GM12878 (cell line): Measurements from ENCODE around the gene RNF166. TPM values are rescaled to one million over a fixed set of nuclear protein-coding genes. Genes with fewer than 3 reads are reported as not detected.

Experiments used
- ASH2L ChIP-seq: fragments of 300-600, 200-600 bp; sonication (generic); IDR thresholded peaks from 2 replicates; pipeline ENCODE4 v1.6.1; 2017; ENCODE audit warnings: low read depth, mild to moderate bottlenecking, borderline replicate concordance
- BACH1 ChIP-seq: fragments of 450-650 bp; IDR thresholded peaks from 2 replicates; pipeline ENCODE4 v1.6.1; 2017; ENCODE audit warnings: mild to moderate bottlenecking, borderline replicate concordance
- CBX5 ChIP-seq: sonication (generic); IDR thresholded peaks from 2 replicates; pipeline ENCODE4 v1.6.1; 2016; ENCODE audit warnings: low read depth, moderate library complexity, mild to moderate bottlenecking, inconsistent platforms
- CREM ChIP-seq: IDR thresholded peaks from 2 replicates; pipeline ENCODE4 v1.6.1; 2014; ENCODE audit warnings: antibody characterized with exemption, low read depth
- E2F8 ChIP-seq: fragments of 450-650 bp; IDR thresholded peaks from 2 replicates; pipeline ENCODE4 v1.6.1; 2018; ENCODE audit warnings: mild to moderate bottlenecking, low read depth, moderate library complexity; ENCODE audit not compliant: partially characterized antibody
- HCFC1 ChIP-seq: fragments of 150-350 bp; IDR thresholded peaks from 2 replicates; pipeline ENCODE4 v1.6.1; 2014; ENCODE audit warnings: low read length
- IRF4 ChIP-seq: IDR thresholded peaks from 2 replicates; pipeline ENCODE4 v1.6.1; 2011; ENCODE audit warnings: low read depth, low read length
- IRF5 ChIP-seq: fragments of 450-650 bp; IDR thresholded peaks from 2 replicates; pipeline ENCODE4 v1.6.1; 2017; ENCODE audit warnings: borderline replicate concordance
- JUND ChIP-seq: IDR thresholded peaks from 2 replicates; pipeline ENCODE4 v1.6.1; 2012; ENCODE audit warnings: low read depth, mild to moderate bottlenecking, low read length, improper control_type of control experiment, moderate library complexity
- KDM1A ChIP-seq: fragments of 200-600 bp; sonication (generic); IDR thresholded peaks from 2 replicates; pipeline ENCODE4 v1.6.1; 2016; ENCODE audit warnings: borderline replicate concordance
- PBX3 ChIP-seq: IDR thresholded peaks from 2 replicates; pipeline ENCODE4 v1.6.1; 2011; ENCODE audit warnings: mild to moderate bottlenecking, low read depth, low read length, moderate library complexity; ENCODE audit not compliant: insufficient replicate concordance
- POLR2AphosphoS5 ChIP-seq: IDR thresholded peaks from 2 replicates; pipeline ENCODE4 v1.6.1; 2011; ENCODE audit warnings: mild to moderate bottlenecking, low read length, inconsistent platforms
- SREBF1 ChIP-seq: IDR thresholded peaks from 2 replicates; pipeline ENCODE4 v1.6.1; 2012; ENCODE audit warnings: mild to moderate bottlenecking, low read length
- TCF12 ChIP-seq: IDR thresholded peaks from 2 replicates; pipeline ENCODE4 v1.6.1; 2011; ENCODE audit warnings: low read depth, mild to moderate bottlenecking, low read length
- YBX1 ChIP-seq: fragments of 450-650 bp; IDR thresholded peaks from 2 replicates; pipeline ENCODE4 v1.6.1; 2016; ENCODE audit warnings: antibody characterized with exemption
- ZBTB33 ChIP-seq: fragments of 450-650 bp; IDR thresholded peaks from 2 replicates; pipeline ENCODE4 v1.6.1; 2017; ENCODE audit warnings: mild to moderate bottlenecking
- ZBTB40 ChIP-seq: fragments of 450-650 bp; IDR thresholded peaks from 2 replicates; pipeline ENCODE4 v1.6.1; 2016; ENCODE audit warnings: mild to moderate bottlenecking, moderate library complexity, borderline replicate concordance
- ZNF622 ChIP-seq: fragments of 450-650 bp; IDR thresholded peaks from 2 replicates; pipeline ENCODE4 v1.6.1; 2017; ENCODE audit warnings: mild to moderate bottlenecking, inconsistent platforms
- ZSCAN29 ChIP-seq: fragments of 450-650 bp; IDR thresholded peaks from 2 replicates; pipeline ENCODE4 v1.6.1; 2017; ENCODE audit warnings: mild to moderate bottlenecking, moderate library complexity
- polyA plus RNA-seq, 11 experiments: library from polyadenylated mRNA; depleted of rRNA in 4 of 11; unstranded in 6 of 11; stranded (reverse) in 5 of 11; fragments of >200 nt; fragmentation: Nextera tagmentation in 4 of 11; fragmentation: Illumina TruSeq in 1 of 11; extraction: Ambion mirVana in 4 of 11; extraction: Trizol in 1 of 11; gene quantifications; 1 replicate in 1 of 11; 2 replicates in 10 of 11; pipeline versions ENCODE4 v1.2.1 to v1.2.3, GENCODE V29; 2011 to 2016; ENCODE audit warnings: inconsistent platforms in 2 of 11, missing spikeins in 2 of 11, low read depth in 1 of 11
- total RNA-seq, 4 experiments: library from RNA; depleted of rRNA in 3 of 4; stranded (reverse); fragments of >200 nt in 3 of 4; fragmentation: Illumina TruSeq in 1 of 4; extraction: Trizol in 1 of 4; gene quantifications; 2 replicates each; pipeline versions ENCODE4 v1.2.1 to v1.2.3, GENCODE V29; 2013 to 2021

The RNF166 gene
- total and polyA plus RNA-seq, 10 of the 15 experiments (the other 5 are each of a cell fraction or from before 2014, with no cell fraction given) = 0.48 to 32.8 (median 12.1) TPM

- no peak; the same call in 1 of the 2 replicates for TF ChIP-seq ZBTB40
- TF ChIP-seq YBX1 = no peak
- TF ChIP-seq JUND = no peak
- TF ChIP-seq KDM1A = no peak
- no peak for TF ChIP-seq ASH2L
- no peak; the same call in 1 of the 2 replicates for TF ChIP-seq CREM
- no peak; the same call in 1 of the 2 replicates for TF ChIP-seq TCF12
- no peak for TF ChIP-seq E2F8
- TF ChIP-seq ZBTB33 = no peak
- TF ChIP-seq POLR2AphosphoS5 = peak; percentile 25; the same call in 1 of the 2 replicates
- TF ChIP-seq BACH1 = no peak
- no peak for TF ChIP-seq ZSCAN29
- TF ChIP-seq HCFC1 = no peak
- TF ChIP-seq CBX5 = no peak
- no peak for TF ChIP-seq ZNF622
- no peak for TF ChIP-seq IRF5
- TF ChIP-seq SREBF1 = no peak
- no peak for TF ChIP-seq PBX3
- TF ChIP-seq IRF4 = no peak
These were observed 56.1 kb downstream of the RNF166 start (continued) for GRCh38 chr16:88649924-88650748.
